Lung (tissue), 12 donors: ENCODE results near the gene AGPAT2. TPM values are rescaled to one million over a fixed set of nuclear protein-coding genes. Genes with fewer than 3 reads are reported as not detected.

ENCODE experiments used
- ATAC-seq: fragments of 200-7000 bp; cut with Tn5 transposase; one replicate; pipeline ENCODE4 v1.9.1; 2020; ENCODE audit warnings: moderate number of reproducible peaks; ENCODE audit not compliant: insufficient read depth, low FRiP score
- DNase-seq, 3 donors: peaks; one replicate each; pipeline ENCODE4 v3.0.0-alpha.2; 2013 to 2017
- H3K27ac ChIP-seq, 2 donors: one replicate each; pipeline ENCODE4 v1.5.1; 2013; ENCODE audit warnings: mild to moderate bottlenecking in 2 of 2, moderate library complexity in 2 of 2, control low read depth in 1 of 2, inconsistent platforms in 1 of 2, low read depth in 1 of 2, low read length in 1 of 2
- H3K27me3 ChIP-seq, 3 donors: one replicate each; pipeline ENCODE4 v1.5.1; 2013; ENCODE audit warnings: low read length in 2 of 3; ENCODE audit not compliant: control insufficient read depth in 3 of 3, insufficient read depth in 3 of 3
- H3K36me3 ChIP-seq, 4 donors: one replicate each; pipeline ENCODE4 v1.5.1; 2013; ENCODE audit warnings: low read length in 4 of 4, mild to moderate bottlenecking in 1 of 4, moderate library complexity in 1 of 4; ENCODE audit not compliant: control insufficient read depth in 4 of 4, insufficient read depth in 4 of 4
- H3K4me1 ChIP-seq, 5 donors: one replicate each; pipeline ENCODE4 v1.5.1; 2013; ENCODE audit warnings: low read length in 5 of 5, mild to moderate bottlenecking in 2 of 5, moderate library complexity in 1 of 5; ENCODE audit not compliant: control insufficient read depth in 5 of 5, insufficient read depth in 5 of 5
- H3K4me3 ChIP-seq: one replicate; pipeline ENCODE4 v1.5.1; 2013; ENCODE audit warnings: mild to moderate bottlenecking, control low read depth, moderate library complexity
- H3K9ac ChIP-seq, 2 donors: one replicate each; pipeline ENCODE4 v1.5.1; 2013; ENCODE audit warnings: low read length in 2 of 2, control low read depth in 1 of 2; ENCODE audit not compliant: insufficient read depth in 1 of 2
- H3K9me3 ChIP-seq, 4 donors: one replicate each; pipeline ENCODE4 v1.5.1; 2013; ENCODE audit warnings: low read length in 3 of 4, mild to moderate bottlenecking in 1 of 4, moderate library complexity in 1 of 4; ENCODE audit not compliant: control insufficient read depth in 4 of 4, insufficient read depth in 3 of 4
- WGBS, 2 donors: extraction: QIAGEN DNeasy Blood & Tissue Kit; methylation state at CpG; one replicate each; pipeline ENCODE4 v1.1.7; 2013; 5-methylcytosine and 5-hydroxymethylcytosine counted together
- polyA plus RNA-seq, 2 donors: library from polyadenylated mRNA; stranded (reverse); fragments of 200-250 nt; gene quantifications; one replicate each; pipeline ENCODE4 v1.2.1, GENCODE V29; 2013
- total RNA-seq, 2 donors: library from RNA; depleted of rRNA in 1 of 2; stranded (reverse); fragments of >200 nt in 1 of 2; gene quantifications; one replicate each; pipeline ENCODE4 v1.2.1, GENCODE V29; 2014 to 2021
- TF ChIP-seq, protein P1 (sequence below): IDR thresholded peaks from 2 replicates; pipeline ENCODE4 v1.5.1; 2012; ENCODE audit warnings: mild to moderate bottlenecking; ENCODE audit errors: control extremely low read depth, extremely low read depth
- donor health status: control.
- donor health status: control.
- donor health status: Bipolar disorder and iron deficiency.
- donor health status: healthy.
- donor health status: DM: yes; HTN: yes; CAD: no.

The AGPAT2 gene
- total and polyA plus RNA-seq, 4 donors = 81.7 to 277 (median 177) TPM

DNA sequence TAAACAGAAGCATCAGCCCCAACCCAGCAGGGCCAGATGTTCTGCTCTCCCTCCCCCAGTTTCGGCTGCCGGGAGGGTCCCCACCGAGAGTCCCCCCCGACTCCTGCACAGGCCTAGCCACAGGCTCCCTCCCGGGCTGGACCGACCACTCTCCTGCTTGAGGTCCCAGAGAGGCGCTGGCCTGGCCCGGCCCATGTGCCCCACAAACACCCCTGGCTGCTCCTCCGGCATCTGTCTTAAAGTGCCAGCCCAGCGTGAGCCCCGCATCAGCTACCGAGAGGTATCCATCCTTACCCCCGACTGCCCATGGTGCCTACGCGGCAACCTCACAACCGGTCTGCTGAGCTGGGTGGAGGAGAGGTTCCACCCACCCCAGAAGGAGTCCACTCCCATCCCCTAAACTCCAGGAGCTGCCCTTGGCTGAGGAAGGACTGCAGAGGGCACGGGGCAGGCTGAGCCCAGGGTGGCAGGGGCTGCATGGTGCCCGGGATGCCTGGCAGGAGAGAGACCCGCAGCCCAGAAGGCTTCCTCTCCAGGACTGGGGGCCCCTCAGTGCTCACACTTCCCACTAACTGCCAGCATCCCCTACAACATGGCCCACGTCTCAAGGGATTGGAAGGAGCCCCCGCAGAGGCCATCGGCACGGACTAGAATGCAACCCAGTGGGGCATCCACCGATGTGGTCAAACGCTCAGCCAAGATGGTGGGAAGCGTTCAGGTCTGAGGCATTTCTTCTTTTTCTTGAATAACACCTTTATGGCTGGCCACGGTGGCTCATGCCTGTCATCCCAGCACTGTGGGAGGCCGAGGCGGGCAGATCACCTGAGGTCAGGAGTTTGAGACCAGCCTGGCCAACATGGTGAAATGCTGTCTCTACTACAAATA, 40.2 kb downstream of the AGPAT2 start:
- TF ChIP-seq, protein P1, sequence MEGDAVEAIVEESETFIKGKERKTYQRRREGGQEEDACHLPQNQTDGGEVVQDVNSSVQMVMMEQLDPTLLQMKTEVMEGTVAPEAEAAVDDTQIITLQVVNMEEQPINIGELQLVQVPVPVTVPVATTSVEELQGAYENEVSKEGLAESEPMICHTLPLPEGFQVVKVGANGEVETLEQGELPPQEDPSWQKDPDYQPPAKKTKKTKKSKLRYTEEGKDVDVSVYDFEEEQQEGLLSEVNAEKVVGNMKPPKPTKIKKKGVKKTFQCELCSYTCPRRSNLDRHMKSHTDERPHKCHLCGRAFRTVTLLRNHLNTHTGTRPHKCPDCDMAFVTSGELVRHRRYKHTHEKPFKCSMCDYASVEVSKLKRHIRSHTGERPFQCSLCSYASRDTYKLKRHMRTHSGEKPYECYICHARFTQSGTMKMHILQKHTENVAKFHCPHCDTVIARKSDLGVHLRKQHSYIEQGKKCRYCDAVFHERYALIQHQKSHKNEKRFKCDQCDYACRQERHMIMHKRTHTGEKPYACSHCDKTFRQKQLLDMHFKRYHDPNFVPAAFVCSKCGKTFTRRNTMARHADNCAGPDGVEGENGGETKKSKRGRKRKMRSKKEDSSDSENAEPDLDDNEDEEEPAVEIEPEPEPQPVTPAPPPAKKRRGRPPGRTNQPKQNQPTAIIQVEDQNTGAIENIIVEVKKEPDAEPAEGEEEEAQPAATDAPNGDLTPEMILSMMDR = no peak
- DNase-seq (no peak), ATAC-seq (no peak)
- 36 to 51% methylated on average over 25 to 29 of the region's 29 CpGs for WGBS, 2 donors
- no peaks in the 10 kb centered on the region for H3K9me3 ChIP-seq
- no peaks in the 10 kb centered on the region for H3K27me3 ChIP-seq
- H3K4me1 ChIP-seq = peaks cover 0 to 22% (median 4%) of the 10 kb centered on the region in 5 donors
- no peaks in the 10 kb centered on the region for H3K36me3 ChIP-seq
- no peak overlapping the region for H3K9ac ChIP-seq
- H3K27ac ChIP-seq = peak overlapping the region; percentile 88 to 91
- peak overlapping the region; percentile 17 for H3K4me3 ChIP-seq

DNA sequence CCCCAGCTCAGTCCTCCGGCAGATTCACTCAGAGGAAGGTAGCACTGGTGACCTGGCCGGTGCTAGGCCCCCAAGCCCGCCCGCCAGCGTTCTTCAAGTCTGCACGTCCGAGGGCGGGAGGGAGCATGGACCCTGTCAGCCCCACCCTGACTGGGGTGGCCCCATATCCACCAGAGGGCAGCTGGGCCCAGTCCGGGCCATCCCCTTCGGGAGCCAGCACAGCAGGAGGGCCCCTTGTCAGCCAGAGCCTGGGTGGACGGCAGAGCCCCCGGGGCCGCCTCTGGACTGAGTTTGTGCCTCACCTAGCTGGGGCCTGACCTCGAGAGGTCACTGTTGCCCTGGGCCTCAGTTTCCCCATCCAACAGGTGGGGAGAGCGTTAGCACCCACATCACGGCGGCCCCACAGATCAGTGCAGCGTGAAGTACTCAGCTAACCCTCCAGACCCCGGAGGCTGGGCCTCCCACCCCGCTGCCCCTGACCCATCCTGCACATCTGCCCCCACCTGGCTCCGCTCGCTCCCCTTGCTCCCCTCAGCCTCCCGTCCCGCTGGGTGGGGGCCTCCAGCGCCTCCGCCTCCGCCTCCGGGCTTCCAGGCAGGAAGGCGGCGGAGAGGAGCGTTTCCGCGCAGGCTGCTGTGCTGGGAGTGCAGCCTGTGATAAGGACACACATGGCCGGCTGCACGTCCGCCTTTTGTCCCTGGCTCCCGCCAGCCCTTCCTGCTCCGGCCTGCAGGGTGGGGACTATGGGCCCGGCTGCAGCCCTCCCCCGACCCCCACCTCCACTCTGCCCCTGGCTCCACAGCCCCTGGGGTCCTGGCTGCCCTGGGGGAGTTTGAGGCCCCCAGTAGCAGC, 41.1 kb downstream of the AGPAT2 start:
- TF ChIP-seq, protein P1 = no peak

DNA sequence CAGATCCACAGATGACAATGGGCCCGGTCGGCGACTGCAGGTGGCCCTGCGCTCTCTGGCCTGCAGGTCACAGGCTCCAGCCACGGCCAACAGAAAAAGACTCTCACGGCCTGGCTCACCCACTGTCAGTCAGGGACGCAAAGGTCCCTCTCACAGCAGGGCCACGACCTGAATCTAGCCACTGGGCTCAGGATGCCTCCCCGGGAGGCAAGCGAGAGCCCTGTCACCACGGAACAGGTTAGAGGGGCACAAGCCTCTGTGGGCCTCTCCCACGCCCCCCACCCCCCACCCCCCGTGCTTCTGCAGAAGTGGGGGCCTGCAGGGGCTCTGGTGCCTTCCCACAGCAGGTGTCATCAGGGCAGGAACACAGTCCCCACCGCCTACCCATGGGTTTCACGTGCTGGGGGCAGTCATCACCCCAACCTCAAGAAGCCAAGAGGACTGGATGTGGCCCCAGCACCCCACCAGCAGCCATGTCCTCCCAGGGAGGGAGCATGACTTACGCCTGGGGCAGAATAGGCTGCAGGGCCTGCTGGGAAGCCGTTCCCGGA, 41.8 kb downstream of the AGPAT2 start:
- Histone ChIP-seq H3K36me3 (no peaks in the 10 kb centered on the region), H3K4me3 (no peak overlapping the region), H3K4me1 (peaks cover 0 to 22% (median 4%) of the 10 kb centered on the region in 5 donors), H3K27ac (peak overlapping the region; percentile 73 to 96), H3K9ac (no peak overlapping the region), H3K9me3 (no peaks in the 10 kb centered on the region), H3K27me3 (no peaks in the 10 kb centered on the region)
- 36 to 51% methylated on average over 18 of the region's 18 CpGs for WGBS, 2 donors
- TF ChIP-seq, protein P1 = no peak
- no peak for ATAC-seq
- DNase-seq = no peak

More for the DNA sequence above, 41.1 kb downstream of the AGPAT2 start:
- DNase-seq (peak; percentile 78 to 90 (median 80)), ATAC-seq (no peak)
- no peaks in the 10 kb centered on the region for H3K36me3 ChIP-seq
- no peaks in the 10 kb centered on the region for H3K9me3 ChIP-seq
- H3K4me1 ChIP-seq = peaks cover 0 to 22% (median 4%) of the 10 kb centered on the region in 5 donors
- no peaks in the 10 kb centered on the region for H3K27me3 ChIP-seq
- peak overlapping the region; percentile 17 for H3K4me3 ChIP-seq
- peak overlapping the region; percentile 91 to 96 for H3K27ac ChIP-seq
- 18 to 36% methylated on average over 38 to 40 of the region's 40 CpGs for WGBS, 2 donors
- H3K9ac ChIP-seq = no peak overlapping the region
